Breast epithelium (tissue), 4 donors: ENCODE data around the gene NET1. TPM values are rescaled to one million over a fixed set of nuclear protein-coding genes. Genes with fewer than 3 reads are reported as not detected.

ENCODE experiments used
- DNase-seq, 2 donors: peaks; one replicate each; pipeline ENCODE4 v3.0.0-alpha.2; 2019; ENCODE audit warnings: low spot score in 2 of 2
- H3K27ac ChIP-seq, 2 donors: fragments of 200-600 bp; sonication (generic) in 1 of 2; one replicate each; pipeline ENCODE4 v1.5.1; 2016 to 2019; ENCODE audit warnings: mild to moderate bottlenecking in 1 of 2
- H3K27me3 ChIP-seq, 2 donors: fragments of 200-600 bp; sonication (generic) in 1 of 2; one replicate each; pipeline versions ENCODE4 v1.5.1 to v1.6.0; 2017 to 2019; ENCODE audit warnings: control low read depth in 1 of 2, mild to moderate bottlenecking in 1 of 2
- H3K36me3 ChIP-seq: fragments of 200-600 bp; one replicate; pipeline ENCODE4 v1.5.1; 2019
- H3K4me1 ChIP-seq, 2 donors: fragments of 200-600 bp; sonication (generic); one replicate each; pipeline ENCODE4 v1.5.1; 2016 to 2019; ENCODE audit warnings: control low read depth in 1 of 2
- H3K4me3 ChIP-seq, 3 donors: fragments of 200-600 bp; sonication (generic); 1 replicate in 2 of 3; 2 replicates in 1 of 3; pipeline ENCODE4 v1.5.1; 2016 to 2019; ENCODE audit warnings: mild to moderate bottlenecking in 3 of 3, moderate library complexity in 2 of 3
- H3K9me3 ChIP-seq, 2 donors: fragments of 200-600 bp; sonication (generic) in 1 of 2; one replicate each; pipeline ENCODE4 v1.5.1; 2016 to 2019; ENCODE audit warnings: control low read depth in 1 of 2
- CTCF ChIP-seq, 3 donors: fragments of 450-650 bp; IDR thresholded peaks; one replicate each; pipeline ENCODE4 v1.5.1; 2016 to 2017; ENCODE audit warnings: antibody characterized with exemption in 3 of 3, mild to moderate bottlenecking in 3 of 3, moderate library complexity in 3 of 3
- POLR2A ChIP-seq: fragments of 450-650 bp; IDR thresholded peaks from one replicate; pipeline ENCODE4 v1.6.1; 2016; ENCODE audit warnings: antibody characterized with exemption, mild to moderate bottlenecking, moderate library complexity
- POLR2AphosphoS5 ChIP-seq, 3 donors: sonication (generic); formaldehyde crosslinking; IDR thresholded peaks; one replicate each; pipeline ENCODE4 v1.6.1; 2017; ENCODE audit warnings: antibody characterized with exemption in 3 of 3
- intact Hi-C: fragments of 100-400 bp; cut with DNase I; formaldehyde crosslinking; loops from one replicate; pipeline ENCODE4 v1.15.1; 2023; ENCODE audit warnings: low total_unique reads
- total RNA-seq, 3 donors: library from RNA; depleted of rRNA; stranded (reverse); fragments of >200 nt; gene quantifications; one replicate each; pipeline ENCODE4 v1.1.0, GENCODE V29; 2016

The NET1 gene
- total RNA-seq, 3 donors from 2014 or later = 87.2 to 179 (median 145) TPM

DNA sequence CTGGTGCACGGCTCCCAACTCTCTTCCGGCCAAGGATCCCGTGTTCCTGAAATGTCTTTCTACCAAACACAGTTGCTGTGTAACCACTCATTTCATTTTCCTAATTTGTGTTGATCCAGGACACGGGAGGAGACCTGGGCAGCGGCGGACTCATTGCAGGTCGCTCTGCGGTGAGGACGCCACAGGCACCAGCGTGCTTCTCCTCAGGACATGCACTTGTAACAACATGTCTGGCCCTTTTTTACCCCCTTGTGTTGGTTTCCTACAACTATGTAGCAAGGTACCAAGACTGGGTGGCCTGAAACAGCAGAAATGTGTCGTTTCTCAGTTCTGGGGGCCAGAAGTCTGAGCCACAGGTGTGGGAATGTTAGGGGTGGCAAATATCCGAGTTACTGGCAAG lies 68.8 kb downstream of the NET1 start:
- Histone ChIP-seq H3K4me3 (no peak overlapping the region), H3K27me3 (no peaks in the 10 kb centered on the region), H3K36me3 (no peaks in the 10 kb centered on the region), H3K9me3 (no peaks in the 10 kb centered on the region), H3K27ac (no peak overlapping the region), H3K4me1 (no peaks in the 10 kb centered on the region)
- intact Hi-C loops = no loop called here
- TF ChIP-seq POLR2AphosphoS5 (IDR thresholded peaks at IDR 0.05) (no peak), CTCF (IDR thresholded peaks at IDR 0.05) (no peak), POLR2A (no peak)
- DNase-seq = peak in 1 of 2 donors; percentile 16

DNA sequence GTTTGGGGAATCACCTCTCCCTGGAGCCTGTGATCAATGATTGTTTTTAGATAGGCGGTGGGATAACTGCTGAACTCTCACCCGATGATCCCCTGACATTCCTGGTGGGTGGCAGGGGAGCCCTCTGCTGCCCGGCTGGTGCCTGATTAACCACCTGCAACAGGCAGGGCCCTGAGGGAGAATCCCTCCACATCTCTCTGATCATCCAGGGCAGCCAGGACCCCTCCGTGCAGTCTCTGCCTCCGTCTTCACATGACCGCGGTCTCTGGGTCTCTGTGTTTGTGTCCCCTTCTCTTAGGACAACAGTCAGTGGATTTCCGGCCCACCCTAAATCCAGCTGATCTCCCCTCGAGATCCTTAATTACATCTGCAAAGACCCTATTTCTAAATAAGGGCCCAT lies 69.7 kb downstream of the NET1 start:
- no peak overlapping the region for H3K4me3 ChIP-seq
- no peaks in the 10 kb centered on the region for H3K9me3 ChIP-seq
- no peaks in the 10 kb centered on the region for H3K4me1 ChIP-seq
- no peak overlapping the region for H3K27ac ChIP-seq
- H3K27me3 ChIP-seq = no peaks in the 10 kb centered on the region
- TF ChIP-seq CTCF (IDR thresholded peaks at IDR 0.05) = no peak
- no peak for TF ChIP-seq POLR2AphosphoS5 (IDR thresholded peaks at IDR 0.05)
- no peak for TF ChIP-seq POLR2A
- no peaks in the 10 kb centered on the region for H3K36me3 ChIP-seq
- intact Hi-C loops = no loop called here
- peak in 1 of 2 donors; percentile 12 for DNase-seq

DNA sequence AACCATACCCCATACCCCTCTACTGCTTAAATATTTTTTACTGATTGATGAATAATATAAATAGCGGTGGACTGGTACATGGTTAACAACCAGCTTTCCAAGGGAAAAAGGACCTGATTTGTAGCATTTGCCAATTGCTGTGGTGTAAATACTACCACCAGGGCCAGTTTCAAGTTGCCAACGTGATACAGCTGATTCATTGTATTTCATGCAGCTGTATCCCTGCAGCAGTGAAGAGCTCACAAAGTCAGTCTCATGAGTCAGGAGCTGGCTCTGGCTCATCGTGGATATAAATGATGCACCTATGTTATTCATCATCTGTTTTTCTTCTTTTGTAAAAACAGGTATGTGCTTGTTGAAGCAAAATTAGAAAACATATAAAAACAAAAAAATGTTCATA lies 71.8 kb downstream of the NET1 start:
- Histone ChIP-seq H3K27me3 (no peaks in the 10 kb centered on the region), H3K4me3 (no peak overlapping the region), H3K9me3 (no peaks in the 10 kb centered on the region), H3K4me1 (no peaks in the 10 kb centered on the region), H3K36me3 (no peaks in the 10 kb centered on the region), H3K27ac (no peak overlapping the region)
- TF ChIP-seq CTCF (IDR thresholded peaks at IDR 0.05) (no peak), POLR2A (no peak), POLR2AphosphoS5 (IDR thresholded peaks at IDR 0.05) (no peak)
- intact Hi-C loops = no loop called here
- DNase-seq = no peak

DNA sequence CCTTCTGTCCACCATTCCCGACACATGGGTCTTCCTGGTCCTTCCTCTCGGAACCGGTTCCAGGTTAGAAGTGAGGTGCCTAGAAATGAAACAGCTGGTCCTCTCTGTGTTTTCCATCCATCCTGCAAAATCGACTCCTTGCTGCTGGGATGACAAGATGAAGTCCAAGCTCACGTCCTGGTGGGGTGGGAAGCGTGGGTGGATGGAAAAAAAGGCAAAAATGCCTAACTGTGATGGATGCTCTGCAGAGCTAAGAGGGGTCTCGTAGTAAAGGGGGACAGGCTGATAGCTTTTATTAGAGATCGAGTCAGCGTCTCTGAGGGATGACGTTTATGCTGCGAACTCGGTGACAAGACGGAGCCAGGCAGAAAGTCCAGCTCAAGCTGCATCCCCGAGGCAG lies 72.9 kb downstream of the NET1 start:
- Histone ChIP-seq H3K4me3 (no peak overlapping the region), H3K36me3 (no peaks in the 10 kb centered on the region), H3K27ac (no peak overlapping the region), H3K9me3 (no peaks in the 10 kb centered on the region), H3K4me1 (peaks cover 0 to 3% of the 10 kb centered on the region in 2 donors), H3K27me3 (no peaks in the 10 kb centered on the region)
- intact Hi-C loops = no loop called here
- DNase-seq = no peak
- TF ChIP-seq POLR2AphosphoS5 (IDR thresholded peaks at IDR 0.05) = no peak
- no peak for TF ChIP-seq CTCF (IDR thresholded peaks at IDR 0.05)
- TF ChIP-seq POLR2A = no peak

GRCh38 chr10:5485948-5486852 lies 73.8 kb downstream of the NET1 start:
- Histone ChIP-seq H3K9me3 (no peaks in the 10 kb centered on the region), H3K4me3 (no peak overlapping the region), H3K4me1 (peaks cover 0 to 3% of the 10 kb centered on the region in 2 donors), H3K27me3 (no peaks in the 10 kb centered on the region), H3K27ac (peak overlapping the region in 1 of 2 donors; percentile 92), H3K36me3 (no peaks in the 10 kb centered on the region)
- DNase-seq = peak in 1 of 2 donors; percentile 39
- intact Hi-C loops = no loop called here
- TF ChIP-seq POLR2AphosphoS5 (IDR thresholded peaks at IDR 0.05) (no peak), POLR2A (no peak), CTCF (IDR thresholded peaks at IDR 0.05) (no peak)
